Type B pancreatic cell (in vitro differentiated cells): ENCODE data around the gene SPATA6L. TPM values are rescaled to one million over a fixed set of nuclear protein-coding genes. Genes with fewer than 3 reads are reported as not detected.

Source experiments
- DNase-seq: peaks from one replicate; pipeline ENCODE4 v3.0.0; 2021; ENCODE audit warnings: mixed read lengths; ENCODE audit not compliant: unreplicated experiment; ENCODE audit errors: extremely low spot score
- H3K27ac Mint-ChIP-seq: 2 replicates; pipeline ENCODE4 v1.8.0; 2021; ENCODE audit warnings: mild to moderate bottlenecking, mixed read lengths
- H3K27me3 Mint-ChIP-seq: 2 replicates; pipeline ENCODE4 v1.8.0; 2021; ENCODE audit warnings: mixed read lengths
- H3K36me3 Mint-ChIP-seq: 2 replicates; pipeline ENCODE4 v1.8.0; 2021; ENCODE audit warnings: mixed read lengths
- H3K4me1 Mint-ChIP-seq: one replicate; pipeline ENCODE4 v1.8.0; 2021; ENCODE audit warnings: mixed read lengths; ENCODE audit not compliant: unreplicated experiment
- H3K4me3 Mint-ChIP-seq: 2 replicates; pipeline ENCODE4 v1.8.0; 2021; ENCODE audit warnings: mild to moderate bottlenecking, mixed read lengths
- H3K9me3 Mint-ChIP-seq: 2 replicates; pipeline ENCODE4 v1.8.0; 2021; ENCODE audit warnings: mixed read lengths
- CTCF ChIP-seq: fragments of 200-600 bp; sonication (generic); conservative IDR thresholded peaks from 2 replicates; pipeline ENCODE4 v1.5.0; 2021; ENCODE audit warnings: antibody characterized with exemption, mild to moderate bottlenecking
- total RNA-seq: library from RNA; stranded (reverse); gene quantifications from 2 replicates; pipeline ENCODE4 v1.2.1, GENCODE V29; 2021; ENCODE audit warnings: low replicate concordance

SPATA6L gene
- total RNA-seq, 1 donor from 2014 or later, result 3.0 TPM

GRCh38 chr9:4583001-4583400 lies 83.3 kb downstream of the SPATA6L start:
- no peaks in the 10 kb centered on the region for H3K27me3 Mint-ChIP-seq
- H3K36me3 Mint-ChIP-seq, result peaks cover 5% of the 10 kb centered on the region
- no peak for DNase-seq
- H3K27ac Mint-ChIP-seq, result no peak overlapping the region
- no peaks in the 10 kb centered on the region for H3K4me1 Mint-ChIP-seq
- TF ChIP-seq CTCF, result no peak
- H3K9me3 Mint-ChIP-seq, result no peaks in the 10 kb centered on the region
- no peak overlapping the region for H3K4me3 Mint-ChIP-seq

- H3K4me1 Mint-ChIP-seq, result no peaks in the 10 kb centered on the region
- H3K27ac Mint-ChIP-seq, result no peak overlapping the region
- H3K9me3 Mint-ChIP-seq, result no peaks in the 10 kb centered on the region
- H3K36me3 Mint-ChIP-seq, result peaks cover 7% of the 10 kb centered on the region
- no peak for DNase-seq
- H3K27me3 Mint-ChIP-seq, result no peaks in the 10 kb centered on the region
- no peak overlapping the region for H3K4me3 Mint-ChIP-seq
- TF ChIP-seq CTCF, result no peak
These were observed 84.3 kb downstream of the SPATA6L start for GRCh38 chr9:4581861-4582565.

GRCh38 chr9:4581035-4581760 lies 85.1 kb downstream of the SPATA6L start:
- peaks cover 9% of the 10 kb centered on the region for H3K36me3 Mint-ChIP-seq
- no peak overlapping the region for H3K27ac Mint-ChIP-seq
- DNase-seq, result no peak
- H3K27me3 Mint-ChIP-seq, result no peaks in the 10 kb centered on the region
- no peak for TF ChIP-seq CTCF
- H3K4me1 Mint-ChIP-seq, result no peaks in the 10 kb centered on the region
- no peak overlapping the region for H3K4me3 Mint-ChIP-seq
- H3K9me3 Mint-ChIP-seq, result no peaks in the 10 kb centered on the region

- no peak overlapping the region for H3K27ac Mint-ChIP-seq
- H3K9me3 Mint-ChIP-seq, result no peaks in the 10 kb centered on the region
- peaks cover 9% of the 10 kb centered on the region for H3K36me3 Mint-ChIP-seq
- no peak for DNase-seq
- TF ChIP-seq CTCF, result no peak
- no peak overlapping the region for H3K4me3 Mint-ChIP-seq
- H3K27me3 Mint-ChIP-seq, result no peaks in the 10 kb centered on the region
- peaks cover 5% of the 10 kb centered on the region for H3K4me1 Mint-ChIP-seq
These were observed 87.3 kb downstream of the SPATA6L start for GRCh38 chr9:4579001-4579400.

- Mint-ChIP-seq H3K36me3 (peaks cover 4% of the 10 kb centered on the region), H3K9me3 (no peaks in the 10 kb centered on the region), H3K27ac (no peak overlapping the region), H3K4me3 (no peak overlapping the region), H3K27me3 (no peaks in the 10 kb centered on the region), H3K4me1 (peaks cover 10% of the 10 kb centered on the region)
- no peak for TF ChIP-seq CTCF
- DNase-seq, result no peak
These were observed 89.8 kb downstream of the SPATA6L start for GRCh38 chr9:4576448-4576847.
